Ishikawa (cell line): ENCODE measurements around the gene NSUN4.
A peak's percentile ranks its signal among the peaks of the same experiment; 100 is the strongest.

Source experiments
- CEBPB ChIP-seq: IDR thresholded peaks from 2 replicates; pipeline ENCODE4 v1.6.1; 2012
- CREB1 ChIP-seq: IDR thresholded peaks from 2 replicates; pipeline ENCODE4 v1.6.1; 2012; ENCODE audit warnings: low read depth
- EGR1 ChIP-seq: IDR thresholded peaks from 2 replicates; pipeline ENCODE4 v1.6.1; 2012
- EP300 ChIP-seq: IDR thresholded peaks from 2 replicates; pipeline ENCODE4 v1.6.1; 2012; ENCODE audit warnings: borderline replicate concordance
- FOXM1 ChIP-seq: IDR thresholded peaks from 2 replicates; pipeline ENCODE4 v1.6.1; 2012; ENCODE audit warnings: low read depth, borderline replicate concordance
- MAX ChIP-seq: IDR thresholded peaks from 2 replicates; pipeline ENCODE4 v1.6.1; 2012
- NFIC ChIP-seq: IDR thresholded peaks from 2 replicates; pipeline ENCODE4 v1.6.1; 2012
- RAD21 ChIP-seq: IDR thresholded peaks from 2 replicates; pipeline ENCODE4 v1.6.1; 2012; ENCODE audit warnings: low read depth
- REST ChIP-seq: IDR thresholded peaks from 2 replicates; pipeline ENCODE4 v1.6.1; 2012; ENCODE audit warnings: low read depth, mild to moderate bottlenecking
- TAF1 ChIP-seq: IDR thresholded peaks from 2 replicates; pipeline ENCODE4 v1.6.1; 2012; ENCODE audit warnings: low read depth, mild to moderate bottlenecking
- TCF12 ChIP-seq: IDR thresholded peaks from 2 replicates; pipeline ENCODE4 v1.6.1; 2012; ENCODE audit warnings: low read depth
- TEAD4 ChIP-seq: IDR thresholded peaks from 2 replicates; pipeline ENCODE4 v1.6.1; 2012
- USF1 ChIP-seq: IDR thresholded peaks from 2 replicates; pipeline ENCODE4 v1.6.1; 2012
- YY1 ChIP-seq: IDR thresholded peaks from 2 replicates; pipeline ENCODE4 v1.6.1; 2012; ENCODE audit warnings: low read depth
- ZBTB7A ChIP-seq: IDR thresholded peaks from 2 replicates; pipeline ENCODE4 v1.6.1; 2012; ENCODE audit warnings: low read depth

Gene NSUN4

GRCh38 chr1:46340404-46341221 is at the start of gene NSUN4:
Gene NSUN4 (plus strand): TSS chr1:46340807. CDS start chr1:46340827, 20 bp downstream.
- TF ChIP-seq ZBTB7A (peak; percentile 70; the same call in 1 of the 2 replicates), REST (no peak), CEBPB (peak; percentile 12), TEAD4 (peak; percentile 51; the same call in 1 of the 2 replicates), NFIC (peak; percentile 38; the same call in 1 of the 2 replicates), YY1 (peak; percentile 93), MAX (peak; percentile 93), RAD21 (peak; percentile 27; the same call in 1 of the 2 replicates), TCF12 (0 out of 2 replicates have a peak, but pooled peaks have one; percentile 48), EGR1 (no peak), FOXM1 (no peak), TAF1 (peak; percentile 96), CREB1 (peak; percentile 80), USF1 (peak; percentile 53), EP300 (no peak)

- no peak for TF ChIP-seq FOXM1
- no peak for TF ChIP-seq RAD21
- TF ChIP-seq CEBPB = no peak
- no peak for TF ChIP-seq ZBTB7A
- TF ChIP-seq TEAD4 = no peak
Measured at GRCh38 chr1:46295306-46295705, 45.3 kb upstream of the NSUN4 start.

GRCh38 chr1:46298387-46298786 is 42.2 kb upstream of the NSUN4 start:
- TF ChIP-seq CEBPB = no peak
- no peak for TF ChIP-seq EP300

GRCh38 chr1:46300673-46301405 is 39.8 kb upstream of the NSUN4 start:
- TF ChIP-seq MAX (no peak), RAD21 (no peak), USF1 (no peak), REST (no peak), ZBTB7A (no peak), EP300 (peak; percentile 8; the same call in 1 of the 2 replicates), NFIC (no peak), YY1 (no peak)

- no peak for TF ChIP-seq REST
- TF ChIP-seq TCF12 = no peak
- TF ChIP-seq CREB1 = no peak
- TF ChIP-seq EGR1 = no peak
- TF ChIP-seq EP300 = no peak
- no peak for TF ChIP-seq ZBTB7A
- TF ChIP-seq CEBPB = no peak
- no peak for TF ChIP-seq YY1
- TF ChIP-seq USF1 = no peak
- TF ChIP-seq TEAD4 = no peak
- no peak for TF ChIP-seq FOXM1
Measured at GRCh38 chr1:46301406-46301807, 39.2 kb upstream of the NSUN4 start.
